GM21619 (cell line): ENCODE data around the gene SMAD3.

Experiments
- ATAC-seq: cut with Tn5 transposase; IDR thresholded peaks from one replicate; pipeline ENCODE4 v1.9.1; 2021; ENCODE audit not compliant: unreplicated experiment

Gene SMAD3

GRCh38 chr15:67158367-67158766 lies 93.0 kb downstream of the SMAD3 start:
- no peak for ATAC-seq

DNA sequence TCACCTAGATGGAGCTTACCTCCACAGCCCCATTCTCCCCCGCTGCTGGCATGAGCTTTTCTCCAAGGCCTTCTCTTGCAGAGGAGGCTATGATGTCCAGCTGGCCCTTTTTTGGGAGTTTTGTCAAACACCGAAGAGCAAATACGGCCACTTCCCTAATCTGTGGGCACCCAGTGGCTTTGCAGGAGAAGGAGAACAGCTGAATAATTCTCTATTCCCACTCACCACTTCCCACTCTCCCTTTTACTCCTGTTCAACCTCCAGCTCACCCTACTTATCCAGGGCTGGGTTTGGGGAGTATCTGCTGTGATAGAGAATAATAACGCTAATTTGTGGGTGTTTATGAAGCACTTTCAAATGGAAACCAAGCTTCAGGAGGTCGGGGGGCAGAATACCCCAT lies 96.0 kb downstream of the SMAD3 start:
- no peak for ATAC-seq

- ATAC-seq: no peak
Observed at GRCh38 chr15:67161881-67162280, 96.5 kb downstream of the SMAD3 start.

DNA sequence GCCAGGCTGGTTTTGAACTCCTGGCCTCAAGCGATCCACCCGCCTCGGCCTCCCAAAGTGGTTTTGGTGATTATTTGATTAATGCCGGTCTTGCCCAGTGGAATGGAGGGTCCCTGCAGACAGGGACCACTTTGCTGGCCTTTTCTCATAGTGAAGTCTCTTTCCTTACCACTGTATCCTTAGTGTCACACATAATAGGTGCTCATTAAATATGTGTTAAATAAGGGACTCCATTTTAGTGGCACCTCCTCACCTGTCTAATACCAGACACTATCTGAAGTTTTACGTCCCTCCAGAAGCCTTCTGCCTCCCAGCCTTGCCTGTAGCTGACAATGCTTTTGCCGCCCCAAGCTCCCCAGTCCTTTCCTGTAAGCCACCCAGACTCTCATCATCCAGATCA lies 97.8 kb downstream of the SMAD3 start:
- ATAC-seq: no peak

GRCh38 chr15:67164401-67164791 lies 99.0 kb downstream of the SMAD3 start:
- ATAC-seq: no peak

DNA sequence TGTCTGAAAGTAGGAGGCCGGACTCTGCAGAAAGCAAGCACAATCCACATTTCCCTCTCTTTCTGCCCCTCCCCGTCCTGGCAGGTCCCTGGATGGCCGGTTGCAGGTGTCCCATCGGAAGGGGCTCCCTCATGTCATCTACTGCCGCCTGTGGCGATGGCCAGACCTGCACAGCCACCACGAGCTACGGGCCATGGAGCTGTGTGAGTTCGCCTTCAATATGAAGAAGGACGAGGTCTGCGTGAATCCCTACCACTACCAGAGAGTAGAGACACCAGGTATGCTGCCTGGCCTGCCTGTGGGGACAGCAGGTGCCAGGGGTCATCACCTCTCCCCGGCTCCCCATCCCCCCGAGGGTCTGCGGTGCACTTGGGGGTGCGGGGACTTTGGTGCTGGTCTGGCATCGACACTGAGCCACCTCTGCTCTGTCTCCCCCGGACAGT lies 99.4 kb downstream of the SMAD3 start:
- no peak for ATAC-seq

DNA sequence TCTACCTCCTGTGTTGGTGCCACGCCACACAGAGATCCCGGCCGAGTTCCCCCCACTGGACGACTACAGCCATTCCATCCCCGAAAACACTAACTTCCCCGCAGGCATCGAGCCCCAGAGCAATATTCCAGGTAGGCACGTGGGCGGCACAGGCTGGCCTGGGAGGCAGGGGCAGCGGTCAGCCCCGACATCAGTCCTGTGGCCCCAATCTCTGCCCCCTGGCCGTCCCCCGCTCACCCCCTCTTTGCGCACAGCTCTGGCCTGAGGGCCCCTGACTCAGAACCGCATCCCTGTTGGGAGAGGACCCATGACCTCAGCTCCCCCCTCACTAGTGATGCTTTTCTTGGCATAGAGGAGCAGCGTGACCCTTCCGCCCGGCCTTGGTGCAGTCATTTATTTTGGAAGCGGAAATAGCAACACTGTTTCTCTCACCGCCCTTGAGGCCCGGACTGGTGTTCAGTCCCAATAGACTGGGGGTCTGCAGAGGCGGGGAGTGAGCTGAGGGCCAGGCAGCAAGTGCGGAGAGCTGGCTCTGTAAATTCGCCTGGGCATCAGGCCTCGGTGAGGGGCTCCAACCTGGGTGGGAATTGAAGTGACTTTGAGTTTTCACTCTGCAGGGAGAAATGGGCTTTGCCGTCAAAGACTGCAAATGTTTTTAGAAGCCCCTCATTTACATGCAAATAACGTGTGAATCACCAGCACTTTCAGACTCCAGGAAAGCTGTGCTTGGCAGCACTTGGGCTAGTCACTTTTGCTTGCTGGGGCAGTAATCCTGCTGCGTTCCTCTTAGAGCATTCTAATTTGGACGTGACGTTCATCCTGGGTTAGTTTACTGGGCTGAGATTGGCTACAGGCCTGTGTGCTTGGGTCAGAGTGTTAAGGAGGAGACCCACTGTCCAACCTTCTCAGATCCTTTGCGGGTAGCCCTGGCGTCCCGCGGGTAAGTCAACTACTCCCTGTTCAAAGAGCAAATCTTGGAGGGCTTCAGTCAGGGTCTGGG lies 100.2 kb downstream of the SMAD3 start:
- no peak for ATAC-seq

- ATAC-seq: no peak
Observed at GRCh38 chr15:67166280-67167009, 101.0 kb downstream of the SMAD3 start.

DNA sequence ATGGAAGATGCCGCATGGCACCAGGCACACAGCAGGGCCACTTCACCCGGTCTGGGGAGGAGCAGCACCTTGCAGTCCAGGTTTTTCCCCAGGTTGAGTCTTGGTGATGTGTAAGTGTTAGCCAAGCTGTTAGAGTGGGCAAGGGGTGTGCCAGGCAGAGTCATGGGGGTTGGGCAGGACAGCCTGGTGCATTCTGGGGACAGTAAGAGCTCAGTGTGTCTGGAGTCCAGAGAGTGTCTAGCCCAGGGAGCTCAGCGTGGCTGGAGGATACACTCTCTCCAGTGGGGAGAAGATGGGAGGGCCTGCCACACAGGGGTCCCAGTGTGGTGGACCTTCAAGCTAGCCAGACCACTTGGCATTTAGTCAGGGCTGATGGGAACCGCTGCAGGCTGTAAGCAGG lies 101.7 kb downstream of the SMAD3 start:
- no peak for ATAC-seq

- ATAC-seq: no peak
Observed at GRCh38 chr15:67168694-67169093, 103.3 kb downstream of the SMAD3 start.

- ATAC-seq: no peak
Observed at GRCh38 chr15:67170143-67170925, 104.9 kb downstream of the SMAD3 start.

GRCh38 chr15:67171471-67171870 lies 106.1 kb downstream of the SMAD3 start:
- no peak for ATAC-seq

GRCh38 chr15:67172172-67172571 lies 106.8 kb downstream of the SMAD3 start:
- no peak for ATAC-seq

DNA sequence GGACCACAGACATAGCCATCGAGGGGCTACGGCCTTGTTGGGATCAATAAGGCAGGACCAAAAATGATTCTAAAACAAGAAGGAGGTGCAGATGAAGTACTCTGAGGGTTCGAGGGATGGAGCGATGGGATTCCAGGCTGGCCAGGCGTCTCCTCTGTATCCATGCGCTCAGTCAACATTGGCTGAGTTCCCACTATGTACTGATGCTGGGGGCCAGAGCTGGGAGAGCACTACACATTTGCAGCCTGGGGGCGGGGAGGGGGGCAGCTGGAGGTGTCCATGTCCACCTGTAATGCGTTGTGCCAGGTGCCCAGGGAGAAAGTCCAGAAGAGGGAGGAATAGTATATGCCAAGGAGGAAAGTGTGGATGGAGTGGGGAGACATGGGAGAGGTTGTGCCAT lies 107.6 kb downstream of the SMAD3 start:
- ATAC-seq: no peak

- ATAC-seq: no peak
Observed at GRCh38 chr15:67173786-67174185, 108.4 kb downstream of the SMAD3 start.

DNA sequence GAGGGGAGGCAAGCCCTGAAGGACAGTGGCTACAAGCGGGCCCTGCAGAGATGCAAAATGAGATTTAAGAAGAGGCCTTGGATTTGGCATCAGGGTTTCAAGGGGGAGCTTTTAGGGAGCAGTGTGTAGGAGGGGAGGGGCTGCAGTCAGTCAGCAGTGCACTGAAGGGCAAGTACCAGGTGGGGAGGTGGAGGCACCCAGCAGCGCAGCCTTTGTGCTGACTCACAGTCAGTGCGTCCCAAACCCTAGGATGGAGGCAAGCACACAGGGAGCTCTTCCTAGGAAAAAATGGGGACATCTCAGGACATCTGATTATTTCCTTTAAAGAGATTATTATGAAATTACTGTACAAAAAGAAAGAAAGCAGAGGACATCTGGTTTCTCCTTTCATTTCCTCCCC lies 109.0 kb downstream of the SMAD3 start:
- ATAC-seq: no peak

DNA sequence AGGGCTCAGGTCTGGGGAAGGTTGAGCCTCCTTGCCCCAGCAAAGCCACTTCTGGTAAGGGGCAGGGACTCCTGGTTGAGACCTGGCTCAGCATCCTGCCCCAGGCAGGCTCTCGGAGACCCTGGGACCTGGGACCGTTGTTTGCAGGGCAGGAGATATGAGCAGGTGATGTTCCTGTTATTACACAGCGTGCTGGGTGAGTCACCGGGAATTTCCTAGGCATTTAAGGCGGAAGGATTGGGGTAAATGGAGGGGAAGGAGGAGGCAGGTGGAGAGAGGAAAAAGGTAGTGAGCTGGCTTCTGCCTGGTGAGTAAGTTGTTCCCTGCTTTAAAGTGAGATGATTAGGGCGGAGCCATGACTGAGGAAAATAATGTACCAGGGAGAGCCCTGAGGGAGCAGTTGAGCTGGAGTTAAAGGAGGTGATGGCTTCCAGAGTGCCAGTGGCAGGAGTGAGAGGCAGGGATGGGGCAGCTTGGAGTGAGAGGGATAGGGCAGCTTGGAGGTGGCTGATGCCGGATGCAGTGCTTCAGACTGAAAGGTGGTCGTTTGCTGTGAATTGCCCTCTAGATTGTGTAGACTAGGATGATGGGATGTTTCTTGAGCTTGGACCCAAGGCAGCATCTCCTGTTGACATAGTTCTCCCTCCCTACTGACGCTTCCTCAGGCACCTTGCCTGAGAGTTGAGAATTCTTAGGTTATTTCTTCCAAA lies 109.6 kb downstream of the SMAD3 start:
- ATAC-seq: no peak

GRCh38 chr15:67175643-67176071 lies 110.3 kb downstream of the SMAD3 start:
- ATAC-seq: no peak

DNA sequence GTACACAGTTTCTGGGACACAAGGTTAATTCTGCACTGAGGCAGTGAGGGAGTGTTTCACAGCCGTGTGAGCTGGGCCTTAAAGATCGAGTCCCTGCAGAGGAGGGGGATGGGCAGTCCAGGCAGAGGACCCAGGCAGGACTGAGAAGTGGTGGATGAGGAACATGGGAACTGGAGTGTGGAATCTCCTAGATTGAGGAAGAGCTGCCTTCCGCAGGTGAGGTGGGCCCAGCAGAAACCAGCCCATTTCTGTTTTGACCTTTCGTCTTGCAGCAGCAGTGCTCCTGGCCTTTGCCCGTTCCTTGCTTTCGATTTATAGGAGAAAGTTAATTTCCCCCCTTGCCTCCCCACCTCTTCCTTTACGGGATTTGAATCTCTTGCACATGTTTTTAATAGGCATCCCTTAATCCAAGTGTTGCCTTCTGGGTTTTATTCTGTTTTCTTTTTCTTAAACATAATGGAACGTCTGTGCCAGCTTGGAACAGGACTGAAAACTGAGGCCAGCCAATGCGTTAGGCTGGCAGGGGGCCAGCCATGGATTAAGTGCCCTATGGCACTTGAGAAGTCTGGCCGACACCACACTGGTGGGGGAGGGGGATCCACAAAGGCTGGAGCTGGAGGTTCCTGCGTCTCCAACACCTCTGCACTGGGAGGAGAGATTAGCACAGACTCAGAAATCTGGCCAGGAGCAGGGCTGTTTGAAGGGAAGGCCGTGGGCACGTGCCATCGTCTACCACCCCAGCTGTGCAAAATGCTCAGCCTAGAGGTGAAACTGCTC lies 111.0 kb downstream of the SMAD3 start:
- ATAC-seq: no peak

DNA sequence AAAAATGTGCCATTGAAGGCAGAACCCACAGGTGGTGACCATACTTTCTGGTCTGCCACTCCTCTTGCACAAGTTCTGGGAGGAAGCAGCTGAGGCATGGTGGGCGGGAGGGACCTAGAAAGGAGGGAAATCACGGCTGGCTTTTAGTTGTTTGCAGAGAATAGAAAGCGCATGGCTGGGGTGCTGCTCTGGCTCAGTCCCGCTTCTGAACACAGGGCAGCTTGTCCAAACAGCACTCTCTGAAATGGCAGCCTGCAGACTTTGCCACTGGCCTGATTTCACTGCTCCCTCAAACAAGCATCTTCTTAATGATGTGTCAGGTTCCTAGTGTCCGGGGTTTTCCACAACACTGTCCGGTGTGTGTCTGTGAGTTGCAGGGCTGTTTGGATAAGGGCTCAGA lies 112.3 kb downstream of the SMAD3 start:
- no peak for ATAC-seq
